HG03558 (cell line): Measurements from ENCODE around the gene CBLN4.

ENCODE experiments used
- ATAC-seq: cut with Tn5 transposase; IDR thresholded peaks from one replicate; pipeline ENCODE4 v1.9.1; 2021; ENCODE audit warnings: moderate number of reproducible peaks; ENCODE audit not compliant: unreplicated experiment; ENCODE audit errors: extremely low read depth

Gene CBLN4

GRCh38 chr20:55947701-55948100, 57.6 kb downstream of the CBLN4 start:
- no peak for ATAC-seq
